SK-N-SH treated with all-trans-retinoic acid at 6 μM for 48 hours (cell line): ENCODE results near the gene ADAMTS4.

Source experiments
- BACH2 ChIP-seq: fragments of 250-450 bp; sonication (Bioruptor Pico); IDR thresholded peaks from 2 replicates; pipeline ENCODE4 v1.9.0; 2021; ENCODE audit warnings: mild to moderate bottlenecking, borderline replicate concordance
- CSDC2 ChIP-seq: fragments of 250-450 bp; sonication (Bioruptor Pico); IDR thresholded peaks from 2 replicates; pipeline ENCODE4 v1.5.0; 2020; ENCODE audit warnings: mild to moderate bottlenecking, moderate library complexity
- GLIS3 ChIP-seq: fragments of 250-450 bp; sonication (Bioruptor Pico); IDR thresholded peaks from 2 replicates; pipeline ENCODE4 v1.5.0; 2020; ENCODE audit warnings: mild to moderate bottlenecking, moderate library complexity
- RARB ChIP-seq: fragments of 250-450 bp; sonication (Bioruptor Pico); IDR thresholded peaks from 2 replicates; pipeline ENCODE4 v1.8.0; 2021; ENCODE audit warnings: mild to moderate bottlenecking, moderate library complexity
- SNAI2 ChIP-seq: fragments of 250-450 bp; sonication (Bioruptor Pico); IDR thresholded peaks from 2 replicates; pipeline ENCODE4 v1.5.0; 2020; ENCODE audit warnings: mild to moderate bottlenecking, moderate library complexity
- TCF4 ChIP-seq: fragments of 250-450 bp; sonication (Bioruptor Pico); IDR thresholded peaks from 2 replicates; pipeline ENCODE4 v1.8.0; 2021; ENCODE audit warnings: mild to moderate bottlenecking, moderate library complexity, borderline replicate concordance
- TOX ChIP-seq: fragments of 250-450 bp; sonication (Bioruptor Pico); IDR thresholded peaks from 2 replicates; pipeline ENCODE4 v1.8.0; 2021; ENCODE audit warnings: mild to moderate bottlenecking, moderate library complexity, borderline replicate concordance
- ZFP3 ChIP-seq: fragments of 250-450 bp; sonication (Bioruptor Pico); IDR thresholded peaks from 2 replicates; pipeline ENCODE4 v1.5.0; 2020; ENCODE audit warnings: mild to moderate bottlenecking, moderate library complexity
- ZFP30 ChIP-seq: fragments of 450-650 bp; formaldehyde crosslinking; IDR thresholded peaks from 2 replicates; pipeline ENCODE4 v1.5.0; 2022; ENCODE audit warnings: mild to moderate bottlenecking, moderate library complexity
- ZNF565 ChIP-seq: fragments of 450-650 bp; formaldehyde crosslinking; conservative IDR thresholded peaks from 2 replicates; pipeline ENCODE4 v1.5.0; 2020; ENCODE audit warnings: low read depth, mild to moderate bottlenecking, moderate library complexity
- TF ChIP-seq, protein P1 (sequence below): fragments of 250-450 bp; sonication (Bioruptor Pico); IDR thresholded peaks from 2 replicates; pipeline ENCODE4 v1.5.1; 2021; ENCODE audit warnings: mild to moderate bottlenecking, moderate library complexity

- no peak for TF ChIP-seq CSDC2
- TF ChIP-seq ZFP3 (CRISPR knock-in tag) = no peak
- no peak for TF ChIP-seq TCF4 (CRISPR knock-in tag)
- TF ChIP-seq ZFP30 (CRISPR knock-in tag) = no peak
- TF ChIP-seq RARB (CRISPR knock-in tag) = no peak
- TF ChIP-seq, protein P1, sequence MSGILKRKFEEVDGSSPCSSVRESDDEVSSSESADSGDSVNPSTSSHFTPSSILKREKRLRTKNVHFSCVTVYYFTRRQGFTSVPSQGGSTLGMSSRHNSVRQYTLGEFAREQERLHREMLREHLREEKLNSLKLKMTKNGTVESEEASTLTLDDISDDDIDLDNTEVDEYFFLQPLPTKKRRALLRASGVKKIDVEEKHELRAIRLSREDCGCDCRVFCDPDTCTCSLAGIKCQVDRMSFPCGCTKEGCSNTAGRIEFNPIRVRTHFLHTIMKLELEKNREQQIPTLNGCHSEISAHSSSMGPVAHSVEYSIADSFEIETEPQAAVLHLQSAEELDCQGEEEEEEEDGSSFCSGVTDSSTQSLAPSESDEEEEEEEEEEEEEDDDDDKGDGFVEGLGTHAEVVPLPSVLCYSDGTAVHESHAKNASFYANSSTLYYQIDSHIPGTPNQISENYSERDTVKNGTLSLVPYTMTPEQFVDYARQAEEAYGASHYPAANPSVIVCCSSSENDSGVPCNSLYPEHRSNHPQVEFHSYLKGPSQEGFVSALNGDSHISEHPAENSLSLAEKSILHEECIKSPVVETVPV (CRISPR knock-in tag) = no peak
- TF ChIP-seq BACH2 (CRISPR knock-in tag) = no peak
- TF ChIP-seq SNAI2 (CRISPR knock-in tag) = no peak
- TF ChIP-seq TOX (CRISPR knock-in tag) = no peak
- no peak for TF ChIP-seq ZNF565 (CRISPR knock-in tag)
- TF ChIP-seq GLIS3 = no peak
These were observed 27.9 kb upstream of the ADAMTS4 start for GRCh38 chr1:161226759-161227158.
